HG03342 (cell line): ENCODE results near the gene GINS2.

Source experiments
- ATAC-seq: cut with Tn5 transposase; IDR thresholded peaks from one replicate; pipeline ENCODE4 v1.9.1; 2021; ENCODE audit warnings: mild to moderate bottlenecking, moderate library complexity; ENCODE audit not compliant: unreplicated experiment

The GINS2 gene

GRCh38 chr16:85641776-85642176 is 47.0 kb downstream of the GINS2 start:
- no peak for ATAC-seq

- no peak for ATAC-seq
These were observed 47.4 kb downstream of the GINS2 start for GRCh38 chr16:85641305-85641704.

- ATAC-seq = no peak
These were observed 48.2 kb downstream of the GINS2 start for GRCh38 chr16:85640585-85640984.

- no peak for ATAC-seq
These were observed 48.5 kb downstream of the GINS2 start for GRCh38 chr16:85640254-85640558.

- ATAC-seq = no peak
These were observed 49.1 kb downstream of the GINS2 start for GRCh38 chr16:85639529-85640253.

GRCh38 chr16:85638695-85639409 is 49.9 kb downstream of the GINS2 start:
- ATAC-seq = no peak

GRCh38 chr16:85637808-85638647 is 50.7 kb downstream of the GINS2 start:
- ATAC-seq = no peak

- ATAC-seq = no peak
These were observed 51.5 kb downstream of the GINS2 start for GRCh38 chr16:85637061-85637807.

GRCh38 chr16:85636234-85636812 is 52.4 kb downstream of the GINS2 start:
- no peak for ATAC-seq

- no peak for ATAC-seq
These were observed 53.1 kb downstream of the GINS2 start for GRCh38 chr16:85635545-85636140.

- ATAC-seq = no peak
These were observed 53.8 kb downstream of the GINS2 start for GRCh38 chr16:85634747-85635544.

- ATAC-seq = no peak
These were observed 54.9 kb downstream of the GINS2 start for GRCh38 chr16:85633888-85634287.

- ATAC-seq = no peak
These were observed 55.4 kb downstream of the GINS2 start for GRCh38 chr16:85633438-85633743.

GRCh38 chr16:85632709-85633437 is 55.9 kb downstream of the GINS2 start:
- no peak for ATAC-seq

GRCh38 chr16:85631802-85632393 is 56.9 kb downstream of the GINS2 start:
- no peak for ATAC-seq

GRCh38 chr16:85631230-85631629 is 57.5 kb downstream of the GINS2 start:
- ATAC-seq = no peak

- ATAC-seq = no peak
These were observed 58.9 kb downstream of the GINS2 start for GRCh38 chr16:85629853-85630252.

- no peak for ATAC-seq
These were observed 59.4 kb downstream of the GINS2 start for GRCh38 chr16:85629326-85629725.

GRCh38 chr16:85628645-85629044 is 60.1 kb downstream of the GINS2 start:
- ATAC-seq = no peak
